DOHH2 (cell line): ENCODE results near the gene NFAT5.

ENCODE experiments used
- CTCF ChIP-seq: fragments of 200-600 bp; sonication (generic); IDR thresholded peaks from one replicate; pipeline ENCODE4 v1.5.1; 2014; ENCODE audit warnings: antibody characterized with exemption, mild to moderate bottlenecking, low read depth, low read length; ENCODE audit not compliant: poor library complexity, severe bottlenecking
- EZH2phosphoT487 ChIP-seq: fragments of 200-600 bp; sonication (generic); IDR thresholded peaks from 2 replicates; pipeline ENCODE4 v1.6.1; 2017; ENCODE audit warnings: borderline replicate concordance, mild to moderate bottlenecking, antibody characterized with exemption, low read length, moderate library complexity, mixed read lengths

GRCh38 chr16:69706256-69706974 is 140.6 kb downstream of the NFAT5 start:
- TF ChIP-seq CTCF: no peak
- TF ChIP-seq EZH2phosphoT487: no peak
